H9 (cell line): ENCODE results near the gene RNF141. TPM values are rescaled to one million over a fixed set of nuclear protein-coding genes. Genes with fewer than 3 reads are reported as not detected.

Experiments
- DNase-seq: peaks from one replicate; pipeline ENCODE4 v3.0.0-alpha.2; 2017
- H2AFZ ChIP-seq: one replicate; pipeline ENCODE4 v1.6.1; 2013; ENCODE audit warnings: mild to moderate bottlenecking, low read length, control low read depth, moderate library complexity
- H2AK5ac ChIP-seq: 2 replicates; pipeline ENCODE4 v1.6.1; 2013; ENCODE audit warnings: low read length, control low read depth, mixed read lengths; ENCODE audit not compliant: insufficient read length
- H2BK120ac ChIP-seq: one replicate; pipeline ENCODE4 v1.6.1; 2013; ENCODE audit warnings: low read depth, mild to moderate bottlenecking, low read length, control low read depth, inconsistent platforms; ENCODE audit not compliant: poor library complexity, severe bottlenecking
- H2BK12ac ChIP-seq: 2 replicates; pipeline ENCODE4 v1.6.1; 2013; ENCODE audit warnings: low read length, control low read depth, mixed read lengths, low read depth; ENCODE audit not compliant: insufficient read length
- H2BK15ac ChIP-seq: 2 replicates; pipeline ENCODE4 v1.6.1; 2013; ENCODE audit warnings: low read depth, low read length, control low read depth
- H2BK20ac ChIP-seq: one replicate; pipeline ENCODE4 v1.6.1; 2013; ENCODE audit warnings: low read depth, mild to moderate bottlenecking, low read length, control low read depth, inconsistent platforms; ENCODE audit not compliant: poor library complexity, severe bottlenecking
- H2BK5ac ChIP-seq: 2 replicates; pipeline ENCODE4 v1.6.1; 2013; ENCODE audit warnings: low read length, control low read depth, mixed read lengths; ENCODE audit not compliant: insufficient read length
- H3K14ac ChIP-seq: 2 replicates; pipeline ENCODE4 v1.6.1; 2013; ENCODE audit warnings: low read length, control low read depth; ENCODE audit not compliant: insufficient read depth
- H3K18ac ChIP-seq: 2 replicates; pipeline ENCODE4 v1.6.1; 2013; ENCODE audit warnings: low read depth, mild to moderate bottlenecking, mixed read lengths, low read length, control low read depth; ENCODE audit not compliant: insufficient read length
- H3K23ac ChIP-seq: 2 replicates; pipeline ENCODE4 v1.6.1; 2013; ENCODE audit warnings: low read length, control low read depth, mixed read lengths, low read depth; ENCODE audit not compliant: insufficient read length
- H3K23me2 ChIP-seq: 2 replicates; pipeline ENCODE4 v1.6.1; 2013; ENCODE audit warnings: low read depth, mild to moderate bottlenecking, mixed read lengths, low read length, control low read depth; ENCODE audit not compliant: insufficient read length, poor library complexity, severe bottlenecking
- H3K27ac ChIP-seq: 2 replicates; pipeline ENCODE4 v1.5.1; 2013; ENCODE audit warnings: low read length, control low read depth, mixed read lengths, low read depth; ENCODE audit not compliant: insufficient read length
- H3K27me3 ChIP-seq: 2 replicates; pipeline ENCODE4 v1.6.1; 2013; ENCODE audit warnings: low read length, control low read depth, inconsistent platforms; ENCODE audit not compliant: insufficient read depth
- H3K4ac ChIP-seq: 2 replicates; pipeline ENCODE4 v1.6.1; 2013; ENCODE audit warnings: low read depth, mild to moderate bottlenecking, control low read depth, inconsistent platforms, low read length, moderate library complexity
- H3K4me1 ChIP-seq: 2 replicates; pipeline ENCODE4 v1.6.1; 2013; ENCODE audit warnings: low read length, control low read depth, inconsistent platforms; ENCODE audit not compliant: insufficient read depth
- H3K4me2 ChIP-seq: 2 replicates; pipeline ENCODE4 v1.6.1; 2013; ENCODE audit warnings: low read length, control low read depth, mixed read lengths; ENCODE audit not compliant: insufficient read length, insufficient read depth
- H3K56ac ChIP-seq: 2 replicates; pipeline ENCODE4 v1.6.1; 2013; ENCODE audit warnings: low read depth, mild to moderate bottlenecking, mixed read lengths, low read length, control low read depth; ENCODE audit not compliant: insufficient read length
- H3K79me1 ChIP-seq: 2 replicates; pipeline ENCODE4 v1.6.1; 2013; ENCODE audit warnings: low read depth, mild to moderate bottlenecking, moderate library complexity, low read length, control low read depth, inconsistent platforms; ENCODE audit not compliant: insufficient read depth, poor library complexity, severe bottlenecking
- H3K79me2 ChIP-seq: 2 replicates; pipeline ENCODE4 v1.6.1; 2013; ENCODE audit warnings: low read length, control low read depth, inconsistent platforms; ENCODE audit not compliant: insufficient read depth
- H3K9ac ChIP-seq: 2 replicates; pipeline ENCODE4 v1.6.1; 2013; ENCODE audit warnings: low read length, control low read depth, mixed read lengths; ENCODE audit not compliant: insufficient read length; ENCODE audit errors: extremely low read depth
- H3K9me3 ChIP-seq: one replicate; pipeline ENCODE4 v1.6.1; 2013; ENCODE audit warnings: low read depth, low read length, inconsistent platforms; ENCODE audit not compliant: control insufficient read depth
- H3T11ph ChIP-seq: one replicate; pipeline ENCODE4 v1.6.1; 2013; ENCODE audit warnings: mild to moderate bottlenecking, low read length, control low read depth, inconsistent platforms
- H4K20me1 ChIP-seq: one replicate; pipeline ENCODE4 v1.6.1; 2013; ENCODE audit not compliant: control insufficient read depth, insufficient read length, insufficient read depth
- H4K5ac ChIP-seq: 2 replicates; pipeline ENCODE4 v1.6.1; 2013; ENCODE audit warnings: low read depth, mild to moderate bottlenecking, mixed read lengths, low read length, control low read depth; ENCODE audit not compliant: insufficient read length
- H4K8ac ChIP-seq: replicated peaks from 2 replicates; pipeline ENCODE4 v1.6.1; 2013; ENCODE audit warnings: low read length, control low read depth, mixed read lengths, low read depth; ENCODE audit not compliant: insufficient read length
- H4K91ac ChIP-seq: 2 replicates; pipeline ENCODE4 v1.6.1; 2013; ENCODE audit warnings: low read depth, mild to moderate bottlenecking, moderate library complexity, mixed read lengths, low read length, control low read depth; ENCODE audit not compliant: insufficient read length
- H3K27ac Mint-ChIP-seq, 3 experiments: 2 replicates in 2 of 3; 3 replicates in 1 of 3; pipeline ENCODE4 v1.8.0; 2020 to 2021; ENCODE audit warnings: mixed read lengths in 3 of 3, mild to moderate bottlenecking in 1 of 3, moderate library complexity in 1 of 3
- H3K27me3 Mint-ChIP-seq: 2 replicates; pipeline ENCODE4 v1.8.0; 2021; ENCODE audit warnings: low read depth, mild to moderate bottlenecking, moderate library complexity, mixed read lengths
- H3K36me3 Mint-ChIP-seq, 3 experiments: 2 replicates in 2 of 3; 3 replicates in 1 of 3; pipeline ENCODE4 v1.8.0; 2020 to 2021; ENCODE audit warnings: low read depth in 3 of 3, mixed read lengths in 3 of 3; ENCODE audit not compliant: insufficient read depth in 1 of 3
- H3K4me1 Mint-ChIP-seq, 2 experiments: 2 replicates each; pipeline ENCODE4 v1.8.0; 2020; ENCODE audit warnings: mixed read lengths in 2 of 2
- H3K4me3 Mint-ChIP-seq, 2 experiments: 2 replicates in 1 of 2; 3 replicates in 1 of 2; pipeline ENCODE4 v1.8.0; 2020 to 2021; ENCODE audit warnings: mild to moderate bottlenecking in 2 of 2, mixed read lengths in 2 of 2, moderate library complexity in 1 of 2
- H3K9me3 Mint-ChIP-seq, 2 experiments: 2 replicates in 1 of 2; 3 replicates in 1 of 2; pipeline ENCODE4 v1.8.0; 2020; ENCODE audit warnings: mild to moderate bottlenecking in 2 of 2, mixed read lengths in 2 of 2, moderate library complexity in 1 of 2
- WGBS: extraction: QIAGEN DNeasy Blood & Tissue Kit; methylation state at CpG from one replicate; pipeline ENCODE4 v1.1.7; 2013; ENCODE audit warnings: missing lambda C conversion rate, low lambda C conversion rate, mixed read lengths; ENCODE audit not compliant: insufficient read length; ENCODE audit errors: extremely low coverage; 5-methylcytosine and 5-hydroxymethylcytosine counted together
- total RNA-seq: library from RNA; stranded (reverse); gene quantifications from 2 replicates; pipeline ENCODE4 v1.2.1, GENCODE V29; 2021
- TF ChIP-seq, protein P1 (sequence below): fragments of 200-600 bp; sonication (generic); conservative IDR thresholded peaks from 3 replicates; pipeline ENCODE4 v1.8.0; 2021; ENCODE audit warnings: antibody characterized with exemption, mild to moderate bottlenecking

The RNF141 gene
- total RNA-seq, 1 experiment from 2014 or later: 24.7 TPM

DNA sequence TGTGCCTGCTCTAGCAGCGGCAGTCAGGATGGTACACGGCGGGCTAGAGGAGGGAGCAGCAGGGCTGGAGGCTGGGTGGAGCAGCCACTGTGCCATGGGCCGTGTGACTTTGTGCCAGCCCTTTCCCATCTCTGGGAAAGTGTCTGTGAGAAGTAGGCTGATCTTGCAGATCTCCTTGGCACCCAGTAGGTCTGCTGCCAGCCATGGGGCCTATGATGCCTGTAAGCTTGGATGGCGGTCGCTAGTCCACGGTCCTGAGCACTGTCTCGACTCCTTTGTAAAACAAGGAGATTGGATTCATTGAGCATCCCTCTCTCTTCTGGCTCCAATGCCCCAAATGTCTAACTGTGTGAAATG lies 63.3 kb downstream of the RNF141 start:
- Mint-ChIP-seq H3K27ac (no peak overlapping the region), H3K27me3 (peaks cover 2% of the 10 kb centered on the region; the same call in 1 of the 2 replicates), H3K4me3 (no peak overlapping the region), H3K4me1 (peaks cover 0 to 11% of the 10 kb centered on the region in 2 experiments; a peak in 2 of 4 replicates), H3K36me3 (no peaks in the 10 kb centered on the region), H3K9me3 (no peaks in the 10 kb centered on the region)
- Histone ChIP-seq H3K79me2 (no peaks in the 10 kb centered on the region), H3K4ac (no peak overlapping the region), H3K79me1 (no peaks in the 10 kb centered on the region), H3K14ac (no peak overlapping the region), H4K91ac (no peak overlapping the region), H2AK5ac (no peak overlapping the region), H3K56ac (no peak overlapping the region), H2BK5ac (no peak overlapping the region), H3K9ac (no peak overlapping the region), H2BK15ac (no peak overlapping the region), H3K4me2 (no peak overlapping the region), H3K23me2 (no peaks in the 10 kb centered on the region), H4K5ac (no peak overlapping the region), H4K8ac (no peak overlapping the region), H4K20me1 (no peaks in the 10 kb centered on the region), H3K27ac (no peak overlapping the region), H3K27me3 (no peaks in the 10 kb centered on the region), H2BK12ac (no peak overlapping the region), H2BK20ac (no peak overlapping the region), H2AFZ (no peak overlapping the region), H3K4me1 (no peaks in the 10 kb centered on the region), H2BK120ac (no peak overlapping the region), H3K18ac (no peak overlapping the region), H3K23ac (no peak overlapping the region), H3T11ph (no peak overlapping the region), H3K9me3 (no peaks in the 10 kb centered on the region)
- no CpG with 5 or more reads among the region's 8 CpGs for WGBS
- DNase-seq: no peak
- TF ChIP-seq, protein P1, sequence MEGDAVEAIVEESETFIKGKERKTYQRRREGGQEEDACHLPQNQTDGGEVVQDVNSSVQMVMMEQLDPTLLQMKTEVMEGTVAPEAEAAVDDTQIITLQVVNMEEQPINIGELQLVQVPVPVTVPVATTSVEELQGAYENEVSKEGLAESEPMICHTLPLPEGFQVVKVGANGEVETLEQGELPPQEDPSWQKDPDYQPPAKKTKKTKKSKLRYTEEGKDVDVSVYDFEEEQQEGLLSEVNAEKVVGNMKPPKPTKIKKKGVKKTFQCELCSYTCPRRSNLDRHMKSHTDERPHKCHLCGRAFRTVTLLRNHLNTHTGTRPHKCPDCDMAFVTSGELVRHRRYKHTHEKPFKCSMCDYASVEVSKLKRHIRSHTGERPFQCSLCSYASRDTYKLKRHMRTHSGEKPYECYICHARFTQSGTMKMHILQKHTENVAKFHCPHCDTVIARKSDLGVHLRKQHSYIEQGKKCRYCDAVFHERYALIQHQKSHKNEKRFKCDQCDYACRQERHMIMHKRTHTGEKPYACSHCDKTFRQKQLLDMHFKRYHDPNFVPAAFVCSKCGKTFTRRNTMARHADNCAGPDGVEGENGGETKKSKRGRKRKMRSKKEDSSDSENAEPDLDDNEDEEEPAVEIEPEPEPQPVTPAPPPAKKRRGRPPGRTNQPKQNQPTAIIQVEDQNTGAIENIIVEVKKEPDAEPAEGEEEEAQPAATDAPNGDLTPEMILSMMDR: no peak
